Vagina (tissue), 2 donors: ENCODE measurements around the gene TIMM10B. TPM values are rescaled to one million over a fixed set of nuclear protein-coding genes. Genes with fewer than 3 reads are reported as not detected.
A peak's percentile ranks its signal among the peaks of the same experiment; 100 is the strongest.

ENCODE experiments used
- DNase-seq, 2 donors: peaks; one replicate each; pipeline ENCODE4 v3.0.0-alpha.2; 2017; ENCODE audit errors: extremely low spot score in 2 of 2
- H3K27ac ChIP-seq: fragments of 200-600 bp; sonication (generic); one replicate; pipeline ENCODE4 v1.5.1; 2019
- H3K27me3 ChIP-seq: fragments of 200-600 bp; sonication (generic); one replicate; pipeline ENCODE4 v1.5.1; 2019
- H3K36me3 ChIP-seq, 2 donors: fragments of 200-600 bp; sonication (generic); one replicate each; pipeline ENCODE4 v1.5.1; 2017 to 2019
- H3K4me1 ChIP-seq: fragments of 200-600 bp; sonication (generic); one replicate; pipeline ENCODE4 v1.5.1; 2019
- H3K4me3 ChIP-seq, 2 donors: fragments of 200-600 bp; sonication (generic); 1 replicate in 1 of 2; 2 replicates in 1 of 2; pipeline ENCODE4 v1.5.1; 2016 to 2019
- H3K9me3 ChIP-seq: fragments of 200-600 bp; sonication (generic); one replicate; pipeline ENCODE4 v1.5.1; 2019
- POLR2A ChIP-seq, 2 donors: fragments of 450-650 bp; IDR thresholded peaks; one replicate each; pipeline ENCODE4 v1.6.1; 2017; ENCODE audit warnings: antibody characterized with exemption in 2 of 2, mild to moderate bottlenecking in 2 of 2, moderate library complexity in 2 of 2
- POLR2AphosphoS5 ChIP-seq, 2 donors: sonication (generic); formaldehyde crosslinking; IDR thresholded peaks; one replicate each; pipeline ENCODE4 v1.9.0; 2017; ENCODE audit warnings: antibody characterized with exemption in 2 of 2, mild to moderate bottlenecking in 2 of 2, low read depth in 1 of 2; ENCODE audit not compliant: insufficient read depth in 1 of 2
- intact Hi-C: fragments of 100-400 bp; cut with DNase I; formaldehyde crosslinking; loops from one replicate; pipeline ENCODE4 v1.15.1; 2023
- total RNA-seq: library from RNA; depleted of rRNA; stranded (reverse); fragments of >200 nt; gene quantifications from one replicate; pipeline ENCODE4 v1.2.3, GENCODE V29; 2016
- TF ChIP-seq, protein P1 (sequence below), 3 experiments: fragments of 450-650 bp in 2 of 3; fragments of 200-600 bp in 1 of 3; sonication (generic) in 1 of 3; IDR thresholded peaks; one replicate each; pipeline ENCODE4 v1.5.1; 2017 to 2019; ENCODE audit warnings: antibody characterized with exemption in 3 of 3, mild to moderate bottlenecking in 2 of 3, moderate library complexity in 2 of 3

Gene TIMM10B
- total RNA-seq, 1 donor from 2014 or later = 98.7 TPM

GRCh38 chr11:6482441-6482840, 1.1 kb downstream of the TIMM10B start:
- Histone ChIP-seq H3K27ac (peak overlapping the region; percentile 95), H3K9me3 (no peaks in the 10 kb centered on the region), H3K4me1 (peaks cover 37% of the 10 kb centered on the region), H3K36me3 (peaks cover 0 to 45% of the 10 kb centered on the region in 2 donors), H3K4me3 (peak overlapping the region; percentile 66 to 70), H3K27me3 (no peaks in the 10 kb centered on the region)
- TF ChIP-seq, protein P1, sequence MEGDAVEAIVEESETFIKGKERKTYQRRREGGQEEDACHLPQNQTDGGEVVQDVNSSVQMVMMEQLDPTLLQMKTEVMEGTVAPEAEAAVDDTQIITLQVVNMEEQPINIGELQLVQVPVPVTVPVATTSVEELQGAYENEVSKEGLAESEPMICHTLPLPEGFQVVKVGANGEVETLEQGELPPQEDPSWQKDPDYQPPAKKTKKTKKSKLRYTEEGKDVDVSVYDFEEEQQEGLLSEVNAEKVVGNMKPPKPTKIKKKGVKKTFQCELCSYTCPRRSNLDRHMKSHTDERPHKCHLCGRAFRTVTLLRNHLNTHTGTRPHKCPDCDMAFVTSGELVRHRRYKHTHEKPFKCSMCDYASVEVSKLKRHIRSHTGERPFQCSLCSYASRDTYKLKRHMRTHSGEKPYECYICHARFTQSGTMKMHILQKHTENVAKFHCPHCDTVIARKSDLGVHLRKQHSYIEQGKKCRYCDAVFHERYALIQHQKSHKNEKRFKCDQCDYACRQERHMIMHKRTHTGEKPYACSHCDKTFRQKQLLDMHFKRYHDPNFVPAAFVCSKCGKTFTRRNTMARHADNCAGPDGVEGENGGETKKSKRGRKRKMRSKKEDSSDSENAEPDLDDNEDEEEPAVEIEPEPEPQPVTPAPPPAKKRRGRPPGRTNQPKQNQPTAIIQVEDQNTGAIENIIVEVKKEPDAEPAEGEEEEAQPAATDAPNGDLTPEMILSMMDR (IDR thresholded peaks at IDR 0.05) = no peak
- no peak for TF ChIP-seq POLR2A (IDR thresholded peaks at IDR 0.05)
- no peak for TF ChIP-seq POLR2AphosphoS5 (IDR thresholded peaks at IDR 0.05; ENCODE audit: insufficient read depth in 1 of 2, low read depth in 1 of 2)
- intact Hi-C loops = no loop called here
- DNase-seq = no peak

DNA sequence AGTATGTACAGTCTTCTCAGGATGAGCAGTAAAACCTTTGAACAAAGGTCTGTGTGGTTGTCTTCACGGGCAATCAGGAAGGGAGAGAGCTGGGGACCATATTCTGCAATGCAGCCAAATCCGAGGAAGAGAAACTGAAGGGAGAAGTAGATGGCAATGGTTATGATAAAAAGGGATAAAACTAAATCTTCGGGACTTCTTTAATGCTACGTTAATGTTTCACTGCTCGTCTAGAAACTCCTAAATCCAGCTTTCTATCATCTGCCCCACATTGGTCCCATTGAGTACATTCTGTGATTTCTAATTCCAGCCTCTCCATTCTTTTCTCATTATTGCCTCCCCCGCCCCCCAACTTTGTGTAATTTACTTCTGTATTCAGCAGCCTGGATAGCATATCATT, 1.7 kb downstream of the TIMM10B start:
- no peak for DNase-seq
- Histone ChIP-seq H3K9me3 (no peaks in the 10 kb centered on the region), H3K4me1 (peaks cover 37% of the 10 kb centered on the region), H3K4me3 (no peak overlapping the region), H3K36me3 (peaks cover 0 to 43% of the 10 kb centered on the region in 2 donors), H3K27me3 (no peaks in the 10 kb centered on the region), H3K27ac (peak overlapping the region; percentile 95)
- TF ChIP-seq, protein P1 (IDR thresholded peaks at IDR 0.05) = no peak
- no peak for TF ChIP-seq POLR2AphosphoS5 (IDR thresholded peaks at IDR 0.05; ENCODE audit: insufficient read depth in 1 of 2, low read depth in 1 of 2)
- TF ChIP-seq POLR2A (IDR thresholded peaks at IDR 0.05) = no peak
- intact Hi-C loops = no loop called here

- peaks cover 0 to 41% of the 10 kb centered on the region in 2 donors for H3K36me3 ChIP-seq
These were observed 4.4 kb downstream of the TIMM10B start for GRCh38 chr11:6485661-6486060.

GRCh38 chr11:6486256-6486655, 5.0 kb downstream of the TIMM10B start:
- TF ChIP-seq, protein P1 (IDR thresholded peaks at IDR 0.05) = no peak
- no peak for TF ChIP-seq POLR2A (IDR thresholded peaks at IDR 0.05)
- no peak for TF ChIP-seq POLR2AphosphoS5 (IDR thresholded peaks at IDR 0.05; ENCODE audit: insufficient read depth in 1 of 2, low read depth in 1 of 2)
- Histone ChIP-seq H3K36me3 (peaks cover 0 to 41% of the 10 kb centered on the region in 2 donors), H3K4me3 (no peak overlapping the region), H3K27me3 (no peaks in the 10 kb centered on the region), H3K27ac (no peak overlapping the region), H3K4me1 (peaks cover 19% of the 10 kb centered on the region), H3K9me3 (no peaks in the 10 kb centered on the region)
- DNase-seq = no peak
- intact Hi-C loops = no loop called here

More at GRCh38 chr11:6485661-6486060, 4.4 kb downstream of the TIMM10B start:
- no peak for DNase-seq
- intact Hi-C loops = no loop called here
- H3K9me3 ChIP-seq = no peaks in the 10 kb centered on the region
- H3K27me3 ChIP-seq = no peaks in the 10 kb centered on the region
- TF ChIP-seq POLR2AphosphoS5 (IDR thresholded peaks at IDR 0.05; ENCODE audit: insufficient read depth in 1 of 2, low read depth in 1 of 2) = no peak
- TF ChIP-seq, protein P1 (IDR thresholded peaks at IDR 0.05) = no peak
- no peak for TF ChIP-seq POLR2A (IDR thresholded peaks at IDR 0.05)
- no peak overlapping the region for H3K4me3 ChIP-seq
- no peak overlapping the region for H3K27ac ChIP-seq
- peaks cover 23% of the 10 kb centered on the region for H3K4me1 ChIP-seq

DNA sequence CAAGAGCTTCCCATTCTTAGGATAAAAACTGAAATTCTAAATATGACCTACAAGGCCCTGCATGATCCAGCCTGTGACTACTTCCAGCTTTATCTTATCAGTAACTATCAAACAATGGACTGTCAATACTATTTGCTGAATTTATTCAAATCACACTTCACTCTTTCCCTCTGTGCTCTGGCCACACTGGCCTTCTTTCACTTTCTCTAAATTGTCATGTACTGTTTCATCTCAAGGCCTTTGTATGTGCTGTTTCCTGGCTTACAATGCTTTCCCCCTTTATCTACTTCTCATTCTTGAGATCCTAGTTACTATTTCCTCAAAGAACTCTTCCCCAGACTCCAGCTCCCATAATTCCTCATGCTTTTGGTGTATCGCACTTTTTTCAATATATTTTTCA, 5.6 kb downstream of the TIMM10B start:
- intact Hi-C loops = no loop called here
- H3K36me3 ChIP-seq = peaks cover 0 to 41% of the 10 kb centered on the region in 2 donors
- peaks cover 17% of the 10 kb centered on the region for H3K4me1 ChIP-seq

More for the DNA sequence above, 5.6 kb downstream of the TIMM10B start:
- DNase-seq = no peak
- no peaks in the 10 kb centered on the region for H3K27me3 ChIP-seq
- no peak for TF ChIP-seq POLR2AphosphoS5 (IDR thresholded peaks at IDR 0.05; ENCODE audit: insufficient read depth in 1 of 2, low read depth in 1 of 2)
- TF ChIP-seq POLR2A (IDR thresholded peaks at IDR 0.05) = no peak
- TF ChIP-seq, protein P1 (IDR thresholded peaks at IDR 0.05) = no peak
- H3K9me3 ChIP-seq = no peaks in the 10 kb centered on the region
- H3K27ac ChIP-seq = no peak overlapping the region
- no peak overlapping the region for H3K4me3 ChIP-seq
